K562 (cell line): ENCODE data around the gene PDE6H. TPM values are rescaled to one million over a fixed set of nuclear protein-coding genes. Genes with fewer than 3 reads are reported as not detected.

ENCODE experiments used
- ATAC-seq: fragments of 200-7000 bp; cut with Tn5 transposase; 3 replicates; pipeline ENCODE4 v1.9.1; 2020; ENCODE audit warnings: moderate library complexity
- BruUV-seq: library from RNA; stranded (reverse); fragments of 400-500 nt; replicated peaks from 2 replicates; lab custom pipeline; 2021; lab: Mats Ljungman, UMichigan
- CTCF ChIA-PET: fragments of 300-600 bp; formaldehyde crosslinking; extraction: SDS; loops from one replicate; lab custom pipeline; 2021; ENCODE audit warnings: low intra/inter-chr PET ratio; lab: Yijun Ruan, JAX
- POLR2A ChIA-PET: fragments of 300-600, 350-650 bp; sonication (Branson Sonifier 250); formaldehyde crosslinking; extraction: SDS; loops from one replicate; lab custom pipeline; 2021; ENCODE audit warnings: antibody characterized with exemption, inconsistent platforms; lab: Yijun Ruan, JAX
- DNase-seq, 4 experiments: peaks; one replicate each; pipeline versions ENCODE4 v3.0.0 to v3.0.0-alpha.2; 2011 to 2018; ENCODE audit warnings: low spot score in 3 of 4, mixed read lengths in 3 of 4; ENCODE audit errors: extremely low read depth in 1 of 4
- FAIRE-seq: peaks from 2 replicates; lab custom pipeline; 2011; peaks lifted over from hg19 to GRCh38; lab: Jason Lieb, UNC
- H2AFZ ChIP-seq: 2 replicates; pipeline ENCODE4 v1.6.0; 2011; ENCODE audit warnings: low read depth, low read length, control low read depth, inconsistent platforms
- H3K27ac ChIP-seq: fragments of 200-600 bp; 3 replicates; pipeline ENCODE4 v1.8.0; 2011; ENCODE audit warnings: low read depth, mild to moderate bottlenecking, control low read depth, inconsistent platforms, low read length, moderate library complexity, mixed read lengths; ENCODE audit errors: extremely low read depth
- H3K27me3 ChIP-seq, 2 experiments: fragments of 300-600 bp in 1 of 2; 2 replicates in 1 of 2; 3 replicates in 1 of 2; pipeline versions ENCODE4 v1.6.0 to v1.8.0; 2011; ENCODE audit warnings: inconsistent platforms in 2 of 2, low read length in 2 of 2, mild to moderate bottlenecking in 1 of 2, mixed read lengths in 1 of 2, moderate library complexity in 1 of 2; ENCODE audit not compliant: control insufficient read depth in 2 of 2, insufficient read depth in 2 of 2
- H3K36me3 ChIP-seq: fragments of 300-600 bp; 3 replicates; pipeline ENCODE4 v1.8.0; 2011; ENCODE audit warnings: mild to moderate bottlenecking, low read length, inconsistent platforms; ENCODE audit not compliant: control insufficient read depth, insufficient read depth
- H3K4me1 ChIP-seq, 2 experiments: fragments of 200-600 bp in 1 of 2; replicated peaks in 1 of 2; 2 replicates in 1 of 2; 3 replicates in 1 of 2; pipeline versions ENCODE4 v1.5.1 to v1.8.0; 2011; ENCODE audit warnings: inconsistent platforms in 2 of 2, low read length in 2 of 2, mild to moderate bottlenecking in 1 of 2, mixed read lengths in 1 of 2, moderate library complexity in 1 of 2; ENCODE audit not compliant: control insufficient read depth in 2 of 2, insufficient read depth in 2 of 2
- H3K4me2 ChIP-seq: 2 replicates; pipeline ENCODE4 v1.6.1; 2011; ENCODE audit warnings: low read length, control low read depth, inconsistent platforms, mixed read lengths; ENCODE audit not compliant: insufficient read depth
- H3K4me3 ChIP-seq: fragments of 200-600 bp; sonication (generic), shearing (Covaris generic); 2 replicates; pipeline ENCODE4 v1.5.1; 2016; ENCODE audit warnings: control low read depth, inconsistent platforms
- H3K79me2 ChIP-seq: fragments of 200-600 bp; 3 replicates; pipeline ENCODE4 v1.8.0; 2011; ENCODE audit warnings: low read length, inconsistent platforms; ENCODE audit not compliant: control insufficient read depth, insufficient read depth
- H3K9ac ChIP-seq, 2 experiments: 2 replicates each; pipeline versions ENCODE4 v1.6.0 to v1.6.1; 2011; ENCODE audit warnings: low read depth in 2 of 2, low read length in 2 of 2, control low read depth in 1 of 2, inconsistent platforms in 1 of 2, mild to moderate bottlenecking in 1 of 2, mixed read lengths in 1 of 2; ENCODE audit not compliant: insufficient read depth in 1 of 2
- H3K9me1 ChIP-seq: one replicate; pipeline ENCODE4 v1.6.0; 2011; ENCODE audit warnings: inconsistent platforms, mild to moderate bottlenecking, low read length, moderate library complexity; ENCODE audit not compliant: control insufficient read depth, insufficient read depth
- H3K9me3 ChIP-seq: replicated peaks from 2 replicates; pipeline ENCODE4 v1.5.1; 2011; ENCODE audit warnings: low read depth, low read length, inconsistent platforms; ENCODE audit not compliant: control insufficient read depth, insufficient read depth
- H4K20me1 ChIP-seq: replicated peaks from 2 replicates; pipeline ENCODE4 v1.6.1; 2011; ENCODE audit warnings: low read length, inconsistent platforms, mixed read lengths; ENCODE audit not compliant: control insufficient read depth, insufficient read depth
- CBX2 ChIP-seq: fragments of 200-600 bp; sonication (generic); IDR thresholded peaks from one replicate; pipeline ENCODE4 v1.6.1; 2012; ENCODE audit warnings: mild to moderate bottlenecking, low read length, inconsistent platforms; ENCODE audit not compliant: insufficient read depth, poor library complexity, severe bottlenecking
- DPF2 ChIP-seq: fragments of 450-650 bp; IDR thresholded peaks from 2 replicates; pipeline ENCODE4 v1.6.1; 2016
- HDAC3 ChIP-seq: fragments of 450-650 bp; IDR thresholded peaks from 2 replicates; pipeline ENCODE4 v1.6.1; 2018; ENCODE audit warnings: borderline replicate concordance, mild to moderate bottlenecking, moderate library complexity; ENCODE audit not compliant: partially characterized antibody
- MTA3 ChIP-seq: fragments of 450-650 bp; formaldehyde crosslinking; IDR thresholded peaks from 2 replicates; pipeline ENCODE4 v1.6.1; 2017; ENCODE audit warnings: mild to moderate bottlenecking, borderline replicate concordance
- PTRF ChIP-seq: fragments of 450-650 bp; IDR thresholded peaks from 2 replicates; pipeline ENCODE4 v1.6.1; 2016; ENCODE audit warnings: mild to moderate bottlenecking, missing genetic modification characterization, missing compliant biosample characterization
- RCOR1 ChIP-seq, 2 experiments: IDR thresholded peaks; 2 replicates each; pipeline ENCODE4 v1.6.1; 2012; ENCODE audit warnings: low read depth in 2 of 2, low read length in 2 of 2, borderline replicate concordance in 1 of 2, improper control_type of control experiment in 1 of 2
- XRCC5 ChIP-seq: fragments of 200-400 bp; formaldehyde crosslinking; IDR thresholded peaks from 2 replicates; pipeline ENCODE4 v1.6.1; 2017; ENCODE audit warnings: low read depth, mild to moderate bottlenecking, low read length
- WGBS: fragments of 100-300 bp; shearing (Covaris generic); methylation state at CpG from one replicate; pipeline ENCODE4 v1.1.6; 2016; ENCODE audit warnings: low coverage, mixed read lengths; ENCODE audit not compliant: insufficient coverage; ENCODE audit errors: missing lambda C conversion rate; 5-methylcytosine and 5-hydroxymethylcytosine counted together
- in situ Hi-C: fragments of 300-500 bp; cut with MboI; formaldehyde crosslinking; loops from 4 replicates; pipeline ENCODE4 v1.15.0; 2018; ENCODE audit warnings: inconsistent platforms, mixed read lengths
- intact Hi-C: fragments of 100-400 bp; cut with micrococcal nuclease; formaldehyde crosslinking; loops from 2 replicates; pipeline ENCODE4 v1.14.2; 2022
- polyA plus RNA-seq, 8 experiments: library from polyadenylated mRNA; depleted of rRNA in 4 of 8; stranded (reverse) in 5 of 8; unstranded in 3 of 8; fragments of >200 nt; fragmentation: Nextera tagmentation in 2 of 8; fragmentation: Illumina TruSeq in 1 of 8; extraction: Ambion mirVana in 2 of 8; extraction: Trizol in 1 of 8; gene quantifications; 2 replicates each; pipeline versions ENCODE4 v1.2.1 to v1.2.3, GENCODE V29; 2011 to 2014; ENCODE audit warnings: inconsistent platforms in 1 of 8, missing spikeins in 1 of 8
- total RNA-seq, 7 experiments: library from RNA; depleted of rRNA in 6 of 7; stranded (reverse); fragments of >200 nt in 6 of 7; fragmentation: Illumina TruSeq in 2 of 7; extraction: Trizol in 2 of 7; gene quantifications; 2 replicates each; pipeline versions ENCODE4 v1.2.1 to v1.2.3, GENCODE V29; 2011 to 2021; ENCODE audit warnings: low replicate concordance in 1 of 7
- TF ChIP-seq, protein P1 (sequence below): sonication (generic); formaldehyde crosslinking; IDR thresholded peaks from 2 replicates; pipeline ENCODE4 v1.8.0; 2022; ENCODE audit warnings: mild to moderate bottlenecking, missing genetic modification reagents

Gene PDE6H
- total and polyA plus RNA-seq, 9 of the 15 experiments (the other 6 are each of a cell fraction or from before 2014, with no cell fraction given), result 0.15 TPM; not detected in 8

DNA sequence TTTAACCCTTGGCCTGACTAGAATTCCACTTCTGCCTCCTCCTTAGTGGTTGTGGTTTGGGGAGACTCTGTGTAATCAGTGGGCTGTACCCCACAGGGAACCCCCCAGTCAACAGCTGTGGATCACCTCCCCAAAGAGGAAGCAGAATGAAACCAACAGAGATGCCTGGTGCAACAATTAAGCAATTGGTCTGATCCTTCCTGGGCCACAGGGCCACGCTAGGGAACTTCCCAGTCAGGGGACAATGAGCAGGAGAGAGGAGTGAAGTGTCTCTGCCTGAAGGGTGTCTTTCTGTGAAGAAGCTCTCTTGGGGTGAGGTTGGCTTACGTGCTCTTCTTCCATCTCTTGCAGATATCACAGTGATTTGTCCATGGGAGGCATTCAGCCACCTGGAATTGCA lies 8.2 kb downstream of the PDE6H start (continued):
- TF ChIP-seq RCOR1 (IDR thresholded peaks at IDR 0.05; ENCODE audit: borderline replicate concordance in 1 of 2, low read depth in 2 of 2, low read length in 2 of 2) (no peak), XRCC5 (no peak), MTA3 (no peak), PTRF (tag) (no peak), DPF2 (no peak), CBX2 (no peak)
- TF ChIP-seq, protein P1, sequence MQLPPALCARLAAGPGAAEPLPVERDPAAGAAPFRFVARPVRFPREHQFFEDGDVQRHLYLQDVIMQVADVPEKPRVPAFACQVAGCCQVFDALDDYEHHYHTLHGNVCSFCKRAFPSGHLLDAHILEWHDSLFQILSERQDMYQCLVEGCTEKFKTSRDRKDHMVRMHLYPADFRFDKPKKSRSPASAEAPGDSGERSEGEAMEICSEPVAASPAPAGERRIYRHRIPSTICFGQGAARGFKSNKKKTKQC, result no peak

DNA sequence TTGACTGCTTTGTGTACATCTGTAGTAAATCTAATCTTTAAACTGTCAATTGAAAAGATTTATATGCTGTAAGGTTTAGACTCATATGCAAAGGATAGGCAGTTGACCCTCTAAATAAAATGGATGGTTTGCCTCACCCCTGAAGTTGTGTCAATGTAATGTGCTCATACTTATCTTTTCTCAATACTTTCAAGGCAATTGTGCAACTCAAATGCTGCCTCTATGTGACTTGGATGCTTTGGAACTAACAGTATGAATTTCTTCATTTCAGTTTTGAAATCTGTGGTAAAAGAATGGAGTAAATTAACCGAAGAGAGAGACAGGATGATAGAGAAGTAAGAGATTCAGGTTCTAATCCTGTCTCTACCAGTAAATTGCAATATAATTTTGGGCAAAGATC lies 9.7 kb downstream of the PDE6H start:
- H3K27me3 ChIP-seq, result peaks cover 0 to 10% of the 10 kb centered on the region in 2 experiments; a peak in 1 of 5 replicates
- WGBS, result 14% methylated on average over 1 of the region's 1 CpG
- BruUV-seq, result no TSS peak
- H3K4me3 ChIP-seq, result no peak overlapping the region
- FAIRE-seq (no peak), DNase-seq (no peak), ATAC-seq (no peak)
- intact Hi-C loops, result no loop called here
- CTCF ChIA-PET, result no interaction called here
- POLR2A ChIA-PET, result no interaction called here
- TF ChIP-seq HDAC3, result no peak
- no peaks in the 10 kb centered on the region for H3K9me3 ChIP-seq
- no peaks in the 10 kb centered on the region for H3K79me2 ChIP-seq
- no peak overlapping the region for H3K27ac ChIP-seq
- no peak overlapping the region for H3K9ac ChIP-seq
- H4K20me1 ChIP-seq, result no peaks in the 10 kb centered on the region
- H2AFZ ChIP-seq, result no peak overlapping the region
- in situ Hi-C loops, result no loop called here
- no peak overlapping the region for H3K4me2 ChIP-seq
- H3K4me1 ChIP-seq, result no peaks in the 10 kb centered on the region
- H3K9me1 ChIP-seq, result no peaks in the 10 kb centered on the region
- no peaks in the 10 kb centered on the region for H3K36me3 ChIP-seq
